ENCODE results near the gene ELMOD2. TPM values are rescaled to one million over a fixed set of nuclear protein-coding genes. Genes with fewer than 3 reads are reported as not detected.
A peak's percentile ranks its signal among the peaks of the same experiment; 100 is the strongest.

ELMOD2 gene
- total RNA-seq, 1 donor: 37.6 TPM

DNA sequence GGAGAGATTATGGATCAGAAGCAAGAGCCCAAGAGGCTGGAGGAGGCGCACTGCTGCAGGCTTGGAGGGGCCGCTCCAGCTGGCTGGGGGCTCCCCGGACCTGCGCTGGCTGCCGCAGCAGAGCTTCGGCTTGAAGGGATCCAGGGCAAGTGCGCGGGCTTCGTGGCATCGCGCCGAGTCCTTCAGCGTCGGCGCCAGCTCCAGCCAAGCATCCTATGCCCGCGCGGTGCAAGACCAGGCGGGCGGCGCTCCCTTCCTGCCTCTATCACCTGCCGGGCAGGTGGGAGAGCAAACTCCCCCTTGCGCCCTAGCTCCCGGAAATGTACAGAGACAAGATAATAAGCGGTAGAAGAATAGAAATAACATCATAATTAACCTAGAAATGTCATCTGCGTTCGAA, 55.3 kb downstream of the ELMOD2 start:
- DNase-seq (ENCODE audit: low read depth): no peak
- no peak for TF ChIP-seq CTCF (IDR thresholded peaks at IDR 0.05; ENCODE audit: insufficient read depth, low read depth, low read length)
- no peak overlapping the region for H3K4me3 ChIP-seq (ENCODE audit: low read depth, low read length)

- DNase-seq (ENCODE audit: low read depth): no peak
- no peak overlapping the region for H3K4me3 ChIP-seq (ENCODE audit: low read depth, low read length)
- TF ChIP-seq CTCF (IDR thresholded peaks at IDR 0.05; ENCODE audit: insufficient read depth, low read depth, low read length): no peak
Measured at GRCh38 chr4:140581078-140581477, 57.1 kb downstream of the ELMOD2 start.

DNA sequence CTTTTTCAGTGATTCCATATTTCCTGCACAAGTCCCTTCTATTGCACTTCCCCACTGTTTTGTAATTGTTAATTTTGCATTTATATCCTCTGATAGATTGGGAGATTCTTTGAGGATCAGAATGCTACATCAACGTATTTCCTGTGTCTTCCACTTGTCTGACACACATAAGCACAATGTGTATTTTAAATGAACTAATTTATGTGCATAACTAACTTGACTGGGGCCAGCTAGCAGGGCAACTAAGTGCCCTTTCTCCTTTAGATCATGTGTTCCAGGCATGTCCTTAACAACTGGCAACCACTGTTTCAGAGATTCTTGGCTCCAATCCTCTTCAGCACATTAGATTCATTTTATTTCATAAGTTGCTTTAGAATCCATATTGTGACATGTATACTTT, 60.5 kb downstream of the ELMOD2 start:
- DNase-seq (ENCODE audit: low read depth): no peak
- H3K4me3 ChIP-seq (ENCODE audit: low read depth, low read length): no peak overlapping the region
- TF ChIP-seq CTCF (IDR thresholded peaks at IDR 0.05; ENCODE audit: insufficient read depth, low read depth, low read length): no peak

DNA sequence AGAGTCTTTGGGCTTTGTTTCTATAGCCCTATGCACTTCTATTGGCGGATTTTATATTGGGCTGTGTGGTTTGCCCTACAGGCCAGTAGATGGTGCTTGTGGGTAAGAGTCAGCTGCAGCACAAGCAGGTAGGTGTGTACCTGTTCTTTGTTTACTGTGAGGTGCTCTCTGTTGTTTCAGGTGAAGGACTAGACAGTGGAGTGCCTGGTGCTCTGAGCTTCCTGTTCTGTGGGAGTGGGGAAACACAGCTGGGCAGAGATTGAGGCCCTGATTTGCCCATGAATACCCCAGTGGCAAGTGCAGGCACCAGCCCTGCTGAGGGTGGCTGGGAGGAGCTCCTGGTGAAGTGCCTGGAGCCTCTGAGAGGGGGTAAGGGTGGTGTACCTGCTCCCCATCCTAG, 71.1 kb downstream of the ELMOD2 start:
- no peak overlapping the region for H3K4me3 ChIP-seq (ENCODE audit: low read depth, low read length)
- peak; percentile 18 for DNase-seq (ENCODE audit: low read depth)
- peak; percentile 44 for TF ChIP-seq CTCF (IDR thresholded peaks at IDR 0.05; ENCODE audit: insufficient read depth, low read depth, low read length)

DNA sequence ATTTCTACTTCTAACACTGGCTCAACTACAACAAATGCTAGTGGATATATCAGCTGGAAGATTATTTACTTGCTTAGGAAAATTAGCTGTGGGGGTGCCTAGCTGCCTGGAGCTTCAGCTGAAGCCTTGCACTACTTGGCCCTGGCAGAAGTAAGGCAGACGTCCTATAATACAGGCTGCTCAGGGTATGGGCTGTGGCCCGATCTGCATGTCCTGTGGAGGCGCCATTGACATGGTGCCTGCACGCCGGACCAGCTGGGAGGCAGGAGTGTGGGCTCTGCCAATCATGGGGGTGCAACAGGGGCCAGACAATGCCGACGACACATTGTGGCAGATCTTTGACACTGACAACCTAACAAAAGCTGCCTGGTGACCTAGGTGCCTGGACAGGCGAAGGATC, 76.4 kb downstream of the ELMOD2 start:
- DNase-seq (ENCODE audit: low read depth): no peak
- TF ChIP-seq CTCF (IDR thresholded peaks at IDR 0.05; ENCODE audit: insufficient read depth, low read depth, low read length): no peak
- no peak overlapping the region for H3K4me3 ChIP-seq (ENCODE audit: low read depth, low read length)

DNA sequence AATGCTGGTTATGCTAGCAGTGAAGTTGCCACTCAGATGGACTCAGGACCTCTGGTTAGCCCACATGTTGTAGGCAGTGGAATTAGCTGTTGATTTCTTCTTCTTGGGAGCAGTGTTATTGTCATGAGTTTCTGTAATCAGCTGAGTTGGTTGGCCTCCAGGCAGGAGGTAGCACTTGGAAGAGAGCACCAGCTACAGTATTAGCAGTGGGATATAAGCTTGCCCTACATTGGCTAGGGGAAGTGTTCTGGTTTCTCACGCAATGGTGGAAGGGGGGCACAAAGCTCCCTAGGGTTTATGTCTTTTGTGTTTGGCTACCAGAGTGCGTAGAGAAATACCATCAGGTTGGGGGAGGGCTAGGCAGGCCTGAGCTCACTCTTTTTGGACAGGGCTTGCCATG, 78.7 kb downstream of the ELMOD2 start:
- TF ChIP-seq CTCF (IDR thresholded peaks at IDR 0.05; ENCODE audit: insufficient read depth, low read depth, low read length): no peak
- no peak overlapping the region for H3K4me3 ChIP-seq (ENCODE audit: low read depth, low read length)
- no peak for DNase-seq (ENCODE audit: low read depth)

GRCh38 chr4:140603286-140603685, 79.3 kb downstream of the ELMOD2 start:
- no peak for TF ChIP-seq CTCF (IDR thresholded peaks at IDR 0.05; ENCODE audit: insufficient read depth, low read depth, low read length)
- H3K4me3 ChIP-seq (ENCODE audit: low read depth, low read length): no peak overlapping the region
- DNase-seq (ENCODE audit: low read depth): no peak

Measured in fibroblast of villous mesenchyme (primary cell).